ENCODE data around the gene ZBTB45. TPM values are rescaled to one million over a fixed set of nuclear protein-coding genes. Genes with fewer than 3 reads are reported as not detected.

The ZBTB45 gene
- total and polyA plus RNA-seq, 10 of the 15 experiments (the other 5 are each of a cell fraction or from before 2014, with no cell fraction given), result 0.29 to 17.2 (median 4.2) TPM

DNA sequence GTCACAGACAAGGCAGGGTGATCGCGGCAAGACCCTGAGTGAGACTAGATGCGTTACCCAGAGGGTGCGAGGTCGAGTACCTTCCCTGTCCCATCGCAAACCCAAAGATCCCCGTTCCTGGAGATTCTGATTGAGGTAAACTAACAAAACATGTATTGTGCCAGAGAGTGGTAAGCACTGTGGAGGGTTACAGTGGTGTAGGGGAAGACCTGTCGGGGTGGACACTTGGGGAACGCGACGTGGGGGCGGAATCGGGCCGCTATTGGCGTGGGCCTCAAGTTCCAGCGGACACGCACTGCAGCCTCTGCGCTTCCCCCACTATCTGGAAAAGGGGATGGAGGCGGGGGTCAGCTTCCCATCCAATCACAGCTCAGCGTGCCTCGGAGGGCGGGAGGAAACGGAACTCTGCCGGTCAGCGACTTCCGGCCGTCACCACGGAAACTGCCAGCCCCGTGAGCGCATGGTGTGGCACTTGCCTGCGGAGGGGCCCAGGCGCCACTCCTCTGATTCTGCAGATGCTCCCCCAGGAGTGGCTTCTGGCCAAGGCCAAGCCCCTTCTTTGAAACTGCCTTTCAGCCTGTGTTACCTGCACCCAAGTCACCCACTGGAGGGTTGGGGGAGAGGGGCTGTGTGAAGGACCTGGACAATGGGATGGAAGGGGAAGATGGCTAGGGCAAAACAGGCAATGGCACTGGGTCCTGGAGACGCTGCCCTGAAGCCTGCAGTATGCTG is 39.8 kb upstream of the ZBTB45 start:
- peak overlapping the region; percentile 89 for H3K4me3 ChIP-seq
- BruUV-seq (replicated peaks), result TSS peak; percentile 69
- H3K36me3 ChIP-seq (ENCODE audit: control insufficient read depth in 2 of 2, insufficient read depth in 2 of 2, low read length in 1 of 2), result peaks cover 5% of the 10 kb centered on the region in 2 experiments; a peak in 3 of 4 replicates
- whole genome bisulfite sequencing (ENCODE audit: insufficient coverage, insufficient replicate concordance, low lambda C conversion rate, missing lambda C conversion rate), result under 1% methylated on average over 33 of the region's 33 CpGs
- no peaks in the 10 kb centered on the region for H4K20me1 ChIP-seq (ENCODE audit: control insufficient read depth, insufficient read depth)
- ATAC-seq, result peak; percentile 63
- no peak for FAIRE-seq
- ChIA-PET CTCF (interaction anchor here (0.6 to 2.4 kb wide), 5 partner anchors 13 to 657 kb away, joined by 3 to 14 read pairs (median 5); partner anchors contain the start of gene ZBTB45), RAD21 (ENCODE audit: unreplicated experiment) (interaction anchor here (0.6 to 1.6 kb wide), 6 partner anchors 15 to 39 kb away, joined by 3 to 5 read pairs (median 4); partner anchors contain the start of gene ZBTB45), SMC1A (ENCODE audit: uncharacterized antibody, unreplicated experiment) (interaction anchor here (0.6 to 1.9 kb wide), 4 partner anchors 13 to 197 kb away, joined by 3 to 10 read pairs (median 4); partner anchors contain the start of gene ZBTB45), POLR2A (interaction anchor here (0.9 to 4.7 kb wide), 9 partner anchors 11 to 71 kb away, joined by 3 to 46 read pairs (median 8); partner anchors contain the start of genes MZF1, TRIM28 and ZBTB45)
- peak; percentile 76 for DNase-seq (ENCODE audit: low read depth, low spot score)
- peak overlapping the region; percentile 93 for H3K9ac ChIP-seq (ENCODE audit: control insufficient read depth, insufficient read depth, low read length)
- H3K79me2 ChIP-seq (ENCODE audit: control insufficient read depth, insufficient read depth, low read length), result peaks cover 35% of the 10 kb centered on the region
- peaks cover 46% of the 10 kb centered on the region for H3K4me1 ChIP-seq (ENCODE audit: control insufficient read depth, insufficient read depth, low read length)
- H3K27ac ChIP-seq (ENCODE audit: control insufficient read depth, insufficient read depth), result peak overlapping the region; percentile 96
- intact Hi-C loops (cut with micrococcal nuclease; ENCODE audit: unreplicated experiment) (loop anchor here (1.0 to 2.0 kb wide), 2 partner anchors 13 to 45 kb away; no protein-coding TSS in a partner anchor), in situ Hi-C loops (cut with MboI) (no loop called here)
- no peak overlapping the region; the same call in 1 of the 2 replicates for H2AFZ ChIP-seq (ENCODE audit: control insufficient read depth, low read depth, low read length)
- no peaks in the 10 kb centered on the region for H3K27me3 ChIP-seq (replicated peaks in 1 of 2; ENCODE audit: control insufficient read depth in 2 of 2, insufficient read depth in 2 of 2, low read length in 1 of 2)
- H3K4me2 ChIP-seq (ENCODE audit: control insufficient read depth, insufficient read depth), result peak overlapping the region; percentile 88
- no peaks in the 10 kb centered on the region for H3K9me3 ChIP-seq (replicated peaks; ENCODE audit: control insufficient read depth, insufficient read depth, low read length)
- TF ChIP-seq, protein P1, sequence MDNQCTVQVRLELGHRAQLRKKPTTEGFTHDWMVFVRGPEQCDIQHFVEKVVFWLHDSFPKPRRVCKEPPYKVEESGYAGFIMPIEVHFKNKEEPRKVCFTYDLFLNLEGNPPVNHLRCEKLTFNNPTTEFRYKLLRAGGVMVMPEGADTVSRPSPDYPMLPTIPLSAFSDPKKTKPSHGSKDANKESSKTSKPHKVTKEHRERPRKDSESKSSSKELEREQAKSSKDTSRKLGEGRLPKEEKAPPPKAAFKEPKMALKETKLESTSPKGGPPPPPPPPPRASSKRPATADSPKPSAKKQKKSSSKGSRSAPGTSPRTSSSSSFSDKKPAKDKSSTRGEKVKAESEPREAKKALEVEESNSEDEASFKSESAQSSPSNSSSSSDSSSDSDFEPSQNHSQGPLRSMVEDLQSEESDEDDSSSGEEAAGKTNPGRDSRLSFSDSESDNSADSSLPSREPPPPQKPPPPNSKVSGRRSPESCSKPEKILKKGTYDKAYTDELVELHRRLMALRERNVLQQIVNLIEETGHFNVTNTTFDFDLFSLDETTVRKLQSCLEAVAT (IDR thresholded peaks at IDR 0.05), result peak; percentile 92
- TF ChIP-seq, protein P2, sequence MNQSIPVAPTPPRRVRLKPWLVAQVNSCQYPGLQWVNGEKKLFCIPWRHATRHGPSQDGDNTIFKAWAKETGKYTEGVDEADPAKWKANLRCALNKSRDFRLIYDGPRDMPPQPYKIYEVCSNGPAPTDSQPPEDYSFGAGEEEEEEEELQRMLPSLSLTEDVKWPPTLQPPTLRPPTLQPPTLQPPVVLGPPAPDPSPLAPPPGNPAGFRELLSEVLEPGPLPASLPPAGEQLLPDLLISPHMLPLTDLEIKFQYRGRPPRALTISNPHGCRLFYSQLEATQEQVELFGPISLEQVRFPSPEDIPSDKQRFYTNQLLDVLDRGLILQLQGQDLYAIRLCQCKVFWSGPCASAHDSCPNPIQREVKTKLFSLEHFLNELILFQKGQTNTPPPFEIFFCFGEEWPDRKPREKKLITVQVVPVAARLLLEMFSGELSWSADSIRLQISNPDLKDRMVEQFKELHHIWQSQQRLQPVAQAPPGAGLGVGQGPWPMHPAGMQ (IDR thresholded peaks at IDR 0.05; ENCODE audit: borderline replicate concordance), result no peak
- TF ChIP-seq, protein P3, sequence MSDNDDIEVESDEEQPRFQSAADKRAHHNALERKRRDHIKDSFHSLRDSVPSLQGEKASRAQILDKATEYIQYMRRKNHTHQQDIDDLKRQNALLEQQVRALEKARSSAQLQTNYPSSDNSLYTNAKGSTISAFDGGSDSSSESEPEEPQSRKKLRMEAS (IDR thresholded peaks at IDR 0.05; ENCODE audit: low read depth, low read length), result peak; percentile 93; the same call in 1 of the 2 replicates
- TF ChIP-seq GABPA (IDR thresholded peaks at IDR 0.05; ENCODE audit: low read depth) (no peak), CBFB (IDR thresholded peaks at IDR 0.05; ENCODE audit: low read depth) (peak; percentile 67), KAT2A (conservative IDR thresholded peaks at IDR 0.05; ENCODE audit: control insufficient read depth, low read depth, low read length) (no peak), RFX5 (IDR thresholded peaks at IDR 0.05; ENCODE audit: low read depth, low read length) (peak; percentile 53), MTA2 (IDR thresholded peaks at IDR 0.05; ENCODE audit: low read depth) (peak; percentile 44), JUNB (IDR thresholded peaks at IDR 0.05) (no peak), NBN (IDR thresholded peaks at IDR 0.05) (peak; percentile 90), SMC3 (IDR thresholded peaks at IDR 0.05; ENCODE audit: borderline replicate concordance, low read length) (no peak), MTA3 (IDR thresholded peaks at IDR 0.05; ENCODE audit: borderline replicate concordance, low read length) (no peak), EP300 (IDR thresholded peaks at IDR 0.05; ENCODE audit: borderline replicate concordance in 1 of 2, control insufficient read depth in 1 of 2, low read depth in 2 of 2, low read length in 2 of 2) (peak in 1 of 2 experiments; percentile 44; a peak in 1 of 4 replicates), NR2F1 (conservative IDR thresholded peaks at IDR 0.05) (peak; percentile 66; the same call in 1 of the 2 replicates), GATAD2B (conservative IDR thresholded peaks at IDR 0.05; ENCODE audit: low read depth) (peak; percentile 69; the same call in 1 of the 2 replicates), ZBED1 (IDR thresholded peaks at IDR 0.05; ENCODE audit: borderline replicate concordance) (no peak), BMI1 (IDR thresholded peaks at IDR 0.05; ENCODE audit: borderline replicate concordance) (no peak), POLR2A (IDR thresholded peaks at IDR 0.05; ENCODE audit: low read depth, low read length) (peak; percentile 82), IKZF2 (IDR thresholded peaks at IDR 0.05) (peak; percentile 63 to 82)

Measured in GM12878 (cell line).